ENCODE measurements around the gene AGA. TPM values are rescaled to one million over a fixed set of nuclear protein-coding genes. Genes with fewer than 3 reads are reported as not detected.

Gene AGA
- total RNA-seq, 1 experiment from 2014 or later, result 7.6 TPM

GRCh38 chr4:177400030-177400429 lies 42.2 kb downstream of the AGA start:
- Histone ChIP-seq H3K4me2 (ENCODE audit: low read length) (no peak overlapping the region), H3K27me3 (ENCODE audit: insufficient read depth, low read length) (no peaks in the 10 kb centered on the region), H3K9me2 (ENCODE audit: insufficient read depth) (no peaks in the 10 kb centered on the region), H3K4me1 (ENCODE audit: control insufficient read depth in 1 of 2, insufficient read depth in 2 of 2, low read length in 2 of 2) (no peaks in the 10 kb centered on the region), H3K4me3 (replicated peaks in 1 of 2; ENCODE audit: low read depth in 1 of 2, low read length in 2 of 2) (no peak overlapping the region), H3K9me3 (ENCODE audit: control insufficient read depth in 1 of 2, insufficient read depth in 1 of 2, low read depth in 1 of 2, low read length in 2 of 2) (no peaks in the 10 kb centered on the region), H3K9ac (ENCODE audit: low read length) (no peak overlapping the region), H3K36me3 (ENCODE audit: control insufficient read depth in 1 of 2, insufficient read depth in 2 of 2, low read length in 2 of 2) (no peaks in the 10 kb centered on the region), H2AFZ (ENCODE audit: low read depth, low read length, poor library complexity, severe bottlenecking) (no peak overlapping the region), H4K20me1 (ENCODE audit: insufficient read depth) (no peaks in the 10 kb centered on the region), H3K79me2 (ENCODE audit: insufficient read depth, low read length) (no peaks in the 10 kb centered on the region), H3K27ac (ENCODE audit: low read depth, low read length) (no peak overlapping the region)
- ChIA-PET CTCF (no interaction called here), RAD21 (ENCODE audit: low non-redundant PET in 1 of 2, low total read pairs in 2 of 2, uncharacterized antibody in 2 of 2, unreplicated experiment in 2 of 2) (no interaction called here), POLR2A (no interaction called here)
- ATAC-seq (no peak), DNase-seq (ENCODE audit: low read depth, low spot score) (no peak)
- intact Hi-C loops (cut with micrococcal nuclease), result no loop called here
- no TSS peak for BruUV-seq (replicated peaks)
- TF ChIP-seq CEBPB (IDR thresholded peaks at IDR 0.05; ENCODE audit: low read depth) (no peak), ELF1 (IDR thresholded peaks at IDR 0.05; ENCODE audit: borderline replicate concordance, low read depth) (no peak), YY1 (IDR thresholded peaks at IDR 0.05; ENCODE audit: extremely low read depth, insufficient replicate concordance, low read depth, low read length) (no peak), EZH2 (IDR thresholded peaks at IDR 0.05) (no peak), TCF7L2 (IDR thresholded peaks at IDR 0.05; ENCODE audit: borderline replicate concordance, extremely low read depth, insufficient read depth, insufficient read length) (no peak), SP1 (IDR thresholded peaks at IDR 0.05; ENCODE audit: low read depth) (no peak), ZNF274 (IDR thresholded peaks at IDR 0.05; ENCODE audit: low read depth, low read length) (no peak), POLR2AphosphoS5 (IDR thresholded peaks at IDR 0.05; ENCODE audit: low read depth, low read length) (no peak), RAD21 (IDR thresholded peaks at IDR 0.05; ENCODE audit: low read depth) (no peak), POLR2A (IDR thresholded peaks at IDR 0.05; ENCODE audit: borderline replicate concordance, extremely low read depth, insufficient read depth, insufficient read length) (no peak)

GRCh38 chr4:177396352-177396751 lies 45.9 kb downstream of the AGA start:
- H3K4me1 ChIP-seq (ENCODE audit: control insufficient read depth in 1 of 2, insufficient read depth in 2 of 2, low read length in 2 of 2), result no peaks in the 10 kb centered on the region
- no TSS peak for BruUV-seq (replicated peaks)
- H3K9me3 ChIP-seq (ENCODE audit: control insufficient read depth in 1 of 2, insufficient read depth in 1 of 2, low read depth in 1 of 2, low read length in 2 of 2), result no peaks in the 10 kb centered on the region
- no peak for ATAC-seq
- RAD21 ChIA-PET (ENCODE audit: low non-redundant PET in 1 of 2, low total read pairs in 2 of 2, uncharacterized antibody in 2 of 2, unreplicated experiment in 2 of 2), result no interaction called here
- H3K27me3 ChIP-seq (ENCODE audit: insufficient read depth, low read length), result no peaks in the 10 kb centered on the region
- H3K4me2 ChIP-seq (ENCODE audit: low read length), result no peak overlapping the region
- H3K4me3 ChIP-seq (replicated peaks in 1 of 2; ENCODE audit: low read depth in 1 of 2, low read length in 2 of 2), result no peak overlapping the region
- no peaks in the 10 kb centered on the region for H4K20me1 ChIP-seq (ENCODE audit: insufficient read depth)
- no peak overlapping the region for H2AFZ ChIP-seq (ENCODE audit: low read depth, low read length, poor library complexity, severe bottlenecking)
- H3K9ac ChIP-seq (ENCODE audit: low read length), result no peak overlapping the region
- no peak for DNase-seq (ENCODE audit: low read depth, low spot score)
- no peak overlapping the region for H3K27ac ChIP-seq (ENCODE audit: low read depth, low read length)
- TF ChIP-seq SIN3A (IDR thresholded peaks at IDR 0.05; ENCODE audit: low read depth) (no peak), YY1 (IDR thresholded peaks at IDR 0.05; ENCODE audit: extremely low read depth, insufficient replicate concordance, low read depth, low read length) (no peak), ZBTB33 (IDR thresholded peaks at IDR 0.05; ENCODE audit: extremely low read depth, insufficient replicate concordance, low read length) (no peak), CEBPB (IDR thresholded peaks at IDR 0.05; ENCODE audit: low read depth) (no peak), ATF3 (IDR thresholded peaks at IDR 0.05) (no peak), EGR1 (IDR thresholded peaks at IDR 0.05; ENCODE audit: low read depth) (no peak), EZH2phosphoT487 (IDR thresholded peaks at IDR 0.05; ENCODE audit: borderline replicate concordance) (no peak), FOSL1 (IDR thresholded peaks at IDR 0.05; ENCODE audit: low read depth) (no peak), EZH2 (IDR thresholded peaks at IDR 0.05) (no peak)
- no peaks in the 10 kb centered on the region for H3K36me3 ChIP-seq (ENCODE audit: control insufficient read depth in 1 of 2, insufficient read depth in 2 of 2, low read length in 2 of 2)
- POLR2A ChIA-PET, result no interaction called here
- CTCF ChIA-PET, result no interaction called here
- H3K79me2 ChIP-seq (ENCODE audit: insufficient read depth, low read length), result no peaks in the 10 kb centered on the region
- intact Hi-C loops (cut with micrococcal nuclease), result no loop called here
- no peaks in the 10 kb centered on the region for H3K9me2 ChIP-seq (ENCODE audit: insufficient read depth)
